Esophagus muscularis mucosa (tissue), 2 donors: Measurements from ENCODE around the gene SWAP70.

Experiments used
- POLR2A ChIP-seq: fragments of 450-650 bp; IDR thresholded peaks from one replicate; pipeline ENCODE4 v1.6.1; 2017; ENCODE audit warnings: antibody characterized with exemption, moderate library complexity, mild to moderate bottlenecking, low read depth
- POLR2AphosphoS5 ChIP-seq, 2 donors: sonication (generic); formaldehyde crosslinking; IDR thresholded peaks; one replicate each; pipeline ENCODE4 v1.6.1; 2017; ENCODE audit warnings: antibody characterized with exemption in 2 of 2

DNA sequence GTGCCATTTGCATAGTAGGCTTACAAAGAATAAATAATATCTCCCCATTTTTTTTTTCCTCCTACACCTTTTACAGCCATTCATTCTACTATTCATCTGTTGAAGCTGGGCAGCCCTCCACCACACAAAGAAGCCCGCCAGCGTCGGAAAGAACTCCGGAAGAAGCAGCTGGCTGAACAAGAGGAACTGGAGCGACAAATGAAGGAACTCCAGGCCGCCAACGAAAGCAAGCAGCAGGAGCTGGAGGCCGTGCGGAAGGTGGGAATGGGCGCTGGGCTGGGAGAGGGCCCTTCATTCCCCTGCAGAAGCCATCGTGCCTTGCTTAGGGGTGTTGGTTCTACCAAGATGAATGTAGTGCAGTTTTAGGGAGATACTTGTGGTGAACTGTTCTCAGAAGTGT is 68.6 kb downstream of the SWAP70 start:
- TF ChIP-seq POLR2A: no peak
- TF ChIP-seq POLR2AphosphoS5 (IDR thresholded peaks at IDR 0.05): no peak
